Stomach (tissue), 9 donors: Measurements from ENCODE around the gene KANSL1. TPM values are rescaled to one million over a fixed set of nuclear protein-coding genes. Genes with fewer than 3 reads are reported as not detected.
"Not testable (repeated sequence)": the region's sequence is repeated elsewhere in the genome, so short reads cannot be mapped to it uniquely, and the experiment has no call there.

Experiments used
- DNase-seq, 2 donors: peaks; one replicate each; pipeline versions ENCODE4 v3.0.0 to v3.0.0-alpha.2; 2013 to 2019
- H3K27ac ChIP-seq, 5 donors: fragments of 200-600 bp in 4 of 5; sonication (generic) in 4 of 5; one replicate each; pipeline ENCODE4 v1.5.1; 2013 to 2019; ENCODE audit warnings: mild to moderate bottlenecking in 1 of 5, moderate library complexity in 1 of 5
- H3K27me3 ChIP-seq, 3 donors: fragments of 200-600 bp; sonication (generic); one replicate each; pipeline ENCODE4 v1.5.1; 2017 to 2019; ENCODE audit warnings: mixed run types in 1 of 3
- H3K36me3 ChIP-seq, 4 donors: fragments of 200-600 bp; sonication (generic); 1 replicate in 3 of 4; 2 replicates in 1 of 4; pipeline ENCODE4 v1.5.1; 2016 to 2019
- H3K4me1 ChIP-seq, 4 donors: fragments of 200-600 bp; sonication (generic); one replicate each; pipeline ENCODE4 v1.5.1; 2016 to 2019
- H3K4me3 ChIP-seq, 4 donors: fragments of 200-600 bp; sonication (generic) in 3 of 4; one replicate each; pipeline ENCODE4 v1.5.1; 2016 to 2019; ENCODE audit warnings: mild to moderate bottlenecking in 1 of 4
- H3K9me3 ChIP-seq, 4 donors: fragments of 200-600 bp; sonication (generic); one replicate each; pipeline ENCODE4 v1.5.1; 2016 to 2019
- EP300 ChIP-seq: sonication (generic); formaldehyde crosslinking; IDR thresholded peaks from one replicate; pipeline ENCODE4 v1.6.1; 2017; ENCODE audit warnings: antibody characterized with exemption
- POLR2A ChIP-seq, 4 donors: fragments of 450-650 bp; IDR thresholded peaks; one replicate each; pipeline ENCODE4 v1.6.1; 2016; ENCODE audit warnings: antibody characterized with exemption in 4 of 4, control low read depth in 2 of 4, mild to moderate bottlenecking in 1 of 4, moderate library complexity in 1 of 4
- POLR2AphosphoS5 ChIP-seq, 3 donors: sonication (generic); formaldehyde crosslinking; IDR thresholded peaks; one replicate each; pipeline ENCODE4 v1.6.1; 2016; ENCODE audit warnings: antibody characterized with exemption in 3 of 3
- WGBS, 5 donors: extraction: QIAGEN DNeasy Blood & Tissue Kit in 3 of 5; methylation state at CpG; one replicate each; pipeline versions ENCODE4 v1.1.5 to v1.1.7; 2013 to 2018; 5-methylcytosine and 5-hydroxymethylcytosine counted together
- intact Hi-C: fragments of 100-400 bp; cut with DNase I; formaldehyde crosslinking; loops from one replicate; pipeline ENCODE4 v1.15.1; 2023; ENCODE audit warnings: low total_unique reads
- polyA plus RNA-seq, 3 donors: library from polyadenylated mRNA; stranded (reverse); fragments of 200-250 nt; gene quantifications; one replicate each; pipeline ENCODE4 v1.2.3, GENCODE V29; 2013
- total RNA-seq, 5 donors: library from RNA; depleted of rRNA; stranded (reverse); fragments of >200 nt; gene quantifications; one replicate each; pipeline versions ENCODE4 v1.1.0 to v1.2.3, GENCODE V29; 2014 to 2016
- TF ChIP-seq, protein P1 (sequence below), 7 experiments: fragments of 450-650 bp in 4 of 7; fragments of 200-600 bp in 3 of 7; sonication (generic) in 3 of 7; IDR thresholded peaks; one replicate each; pipeline ENCODE4 v1.5.1; 2016 to 2019; ENCODE audit warnings: antibody characterized with exemption in 7 of 7, control low read depth in 2 of 7, mild to moderate bottlenecking in 1 of 7
- donor health status: healthy with polysubstance abuse.
- donor health status: Bipolar disorder and iron deficiency.
- donor health status: healthy.

Gene KANSL1
- total and polyA plus RNA-seq, 8 donors = 9.2 to 288 (median 127) TPM

DNA sequence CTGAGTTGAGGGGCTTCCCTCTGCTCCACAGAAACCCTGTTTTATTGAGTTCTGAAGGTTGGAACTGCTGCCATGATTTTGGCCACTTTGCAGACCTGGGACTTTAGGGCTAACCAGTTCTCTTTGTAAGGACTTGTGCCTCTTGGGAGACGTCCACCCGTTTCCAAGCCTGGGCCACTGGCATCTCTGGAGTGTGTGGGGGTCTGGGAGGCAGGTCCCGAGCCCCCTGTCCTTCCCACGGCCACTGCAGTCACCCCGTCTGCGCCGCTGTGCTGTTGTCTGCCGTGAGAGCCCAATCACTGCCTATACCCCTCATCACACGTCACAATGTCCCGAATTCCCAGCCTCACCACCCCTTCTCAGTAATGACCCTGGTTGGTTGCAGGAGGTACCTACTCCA lies 168.2 kb downstream of the KANSL1 start:
- H3K4me1 ChIP-seq = peaks cover 0 to 18% (median 6%) of the 10 kb centered on the region in 4 donors
- no peaks in the 10 kb centered on the region for H3K9me3 ChIP-seq
- H3K4me3 ChIP-seq = no peak overlapping the region
- TF ChIP-seq EP300 = no peak
- TF ChIP-seq, protein P1, sequence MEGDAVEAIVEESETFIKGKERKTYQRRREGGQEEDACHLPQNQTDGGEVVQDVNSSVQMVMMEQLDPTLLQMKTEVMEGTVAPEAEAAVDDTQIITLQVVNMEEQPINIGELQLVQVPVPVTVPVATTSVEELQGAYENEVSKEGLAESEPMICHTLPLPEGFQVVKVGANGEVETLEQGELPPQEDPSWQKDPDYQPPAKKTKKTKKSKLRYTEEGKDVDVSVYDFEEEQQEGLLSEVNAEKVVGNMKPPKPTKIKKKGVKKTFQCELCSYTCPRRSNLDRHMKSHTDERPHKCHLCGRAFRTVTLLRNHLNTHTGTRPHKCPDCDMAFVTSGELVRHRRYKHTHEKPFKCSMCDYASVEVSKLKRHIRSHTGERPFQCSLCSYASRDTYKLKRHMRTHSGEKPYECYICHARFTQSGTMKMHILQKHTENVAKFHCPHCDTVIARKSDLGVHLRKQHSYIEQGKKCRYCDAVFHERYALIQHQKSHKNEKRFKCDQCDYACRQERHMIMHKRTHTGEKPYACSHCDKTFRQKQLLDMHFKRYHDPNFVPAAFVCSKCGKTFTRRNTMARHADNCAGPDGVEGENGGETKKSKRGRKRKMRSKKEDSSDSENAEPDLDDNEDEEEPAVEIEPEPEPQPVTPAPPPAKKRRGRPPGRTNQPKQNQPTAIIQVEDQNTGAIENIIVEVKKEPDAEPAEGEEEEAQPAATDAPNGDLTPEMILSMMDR (IDR thresholded peaks at IDR 0.05) = no peak
- TF ChIP-seq POLR2A (IDR thresholded peaks at IDR 0.05) = no peak
- no peak for TF ChIP-seq POLR2AphosphoS5 (IDR thresholded peaks at IDR 0.05)
- DNase-seq = no peak
- intact Hi-C loops = no loop called here
- no peak overlapping the region for H3K27ac ChIP-seq
- H3K27me3 ChIP-seq = no peaks in the 10 kb centered on the region
- 84 to 97% (median 89%) methylated on average over 5 to 10 of the region's 10 CpGs for WGBS, 5 donors
- H3K36me3 ChIP-seq = peaks cover 3 to 77% (median 59%) of the 10 kb centered on the region in 4 donors

DNA sequence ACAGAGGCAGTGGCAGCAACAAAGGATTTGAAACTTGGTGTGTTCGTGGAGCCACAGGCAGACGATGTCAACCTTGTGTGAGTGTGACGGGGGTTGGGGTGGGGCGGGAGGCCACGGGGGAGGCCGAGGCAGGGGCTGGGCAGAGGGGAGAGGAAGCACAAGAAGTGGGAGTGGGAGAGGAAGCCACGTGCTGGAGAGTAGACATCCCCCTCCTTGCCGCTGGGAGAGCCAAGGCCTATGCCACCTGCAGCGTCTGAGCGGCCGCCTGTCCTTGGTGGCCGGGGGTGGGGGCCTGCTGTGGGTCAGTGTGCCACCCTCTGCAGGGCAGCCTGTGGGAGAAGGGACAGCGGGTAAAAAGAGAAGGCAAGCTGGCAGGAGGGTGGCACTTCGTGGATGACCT lies 168.6 kb downstream of the KANSL1 start:
- no peak for TF ChIP-seq POLR2AphosphoS5 (IDR thresholded peaks at IDR 0.05)
- TF ChIP-seq, protein P1 (IDR thresholded peaks at IDR 0.05) = no peak
- no peak for TF ChIP-seq POLR2A (IDR thresholded peaks at IDR 0.05)
- TF ChIP-seq EP300 = no peak
- Histone ChIP-seq H3K27ac (no peak overlapping the region), H3K4me1 (peaks cover 0 to 18% (median 6%) of the 10 kb centered on the region in 4 donors), H3K4me3 (no peak overlapping the region), H3K27me3 (no peaks in the 10 kb centered on the region), H3K9me3 (no peaks in the 10 kb centered on the region), H3K36me3 (peaks cover 3 to 72% (median 57%) of the 10 kb centered on the region in 4 donors)
- intact Hi-C loops = no loop called here
- WGBS, 5 donors = 83 to 87% (median 86%) methylated on average over 9 to 14 of the region's 14 CpGs
- no peak for DNase-seq

DNA sequence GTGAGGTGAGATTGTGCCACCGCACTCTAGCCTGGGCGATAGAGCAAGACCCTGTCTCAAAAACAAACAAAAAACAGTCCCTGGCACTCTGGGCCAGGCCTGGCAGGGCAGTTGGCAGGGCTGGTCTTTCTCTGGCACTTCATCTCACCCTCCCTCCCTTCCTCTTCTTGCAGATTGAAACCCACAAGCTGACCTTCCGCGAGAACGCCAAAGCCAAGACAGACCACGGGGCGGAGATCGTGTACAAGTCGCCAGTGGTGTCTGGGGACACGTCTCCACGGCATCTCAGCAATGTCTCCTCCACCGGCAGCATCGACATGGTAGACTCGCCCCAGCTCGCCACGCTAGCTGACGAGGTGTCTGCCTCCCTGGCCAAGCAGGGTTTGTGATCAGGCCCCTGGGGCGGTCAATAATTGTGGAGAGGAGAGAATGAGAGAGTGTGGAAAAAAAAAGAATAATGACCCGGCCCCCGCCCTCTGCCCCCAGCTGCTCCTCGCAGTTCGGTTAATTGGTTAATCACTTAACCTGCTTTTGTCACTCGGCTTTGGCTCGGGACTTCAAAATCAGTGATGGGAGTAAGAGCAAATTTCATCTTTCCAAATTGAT lies 169.3 kb downstream of the KANSL1 start:
- Histone ChIP-seq H3K4me3 (no peak overlapping the region), H3K36me3 (peaks cover 3 to 65% (median 52%) of the 10 kb centered on the region in 4 donors), H3K9me3 (no peaks in the 10 kb centered on the region), H3K27me3 (no peaks in the 10 kb centered on the region), H3K27ac (no peak overlapping the region), H3K4me1 (peaks cover 0 to 18% (median 6%) of the 10 kb centered on the region in 4 donors)
- WGBS, 5 donors = 89 to 95% (median 90%) methylated on average over 24 of the region's 24 CpGs
- DNase-seq = no peak
- intact Hi-C loops = no loop called here
- no peak for TF ChIP-seq POLR2A (IDR thresholded peaks at IDR 0.05)
- TF ChIP-seq POLR2AphosphoS5 (IDR thresholded peaks at IDR 0.05) = no peak
- TF ChIP-seq EP300 = no peak
- TF ChIP-seq, protein P1 (IDR thresholded peaks at IDR 0.05) = no peak

DNA sequence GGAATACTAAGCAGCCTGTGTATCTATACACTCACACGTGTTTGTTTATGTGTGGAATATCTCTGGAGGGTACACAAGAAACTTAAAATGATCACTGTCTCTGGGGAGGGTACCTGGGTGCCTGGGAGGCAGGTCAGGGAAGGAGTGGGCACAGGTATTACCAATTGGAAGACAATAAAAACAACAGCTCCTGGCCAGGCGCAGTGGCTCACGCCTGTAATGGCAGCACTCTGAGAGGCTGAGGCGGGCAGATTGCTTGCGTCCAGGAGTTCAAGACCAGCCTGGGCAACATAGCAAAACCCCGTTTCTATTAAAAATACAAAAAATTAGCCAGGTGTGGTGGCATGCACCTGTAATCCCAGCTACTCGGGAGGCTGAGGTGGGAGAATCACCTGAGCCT lies 169.9 kb downstream of the KANSL1 start:
- H3K4me3 ChIP-seq, intact Hi-C loops, H3K27ac ChIP-seq, DNase-seq, H3K27me3 ChIP-seq, H3K9me3 ChIP-seq: not testable (repeated sequence)
- WGBS, 5 donors = 82 to 93% (median 90%) methylated on average over 7 of the region's 7 CpGs
- Histone ChIP-seq H3K36me3 (peaks cover 3 to 60% (median 47%) of the 10 kb centered on the region in 4 donors), H3K4me1 (peaks cover 0 to 13% (median 6%) of the 10 kb centered on the region in 4 donors)

DNA sequence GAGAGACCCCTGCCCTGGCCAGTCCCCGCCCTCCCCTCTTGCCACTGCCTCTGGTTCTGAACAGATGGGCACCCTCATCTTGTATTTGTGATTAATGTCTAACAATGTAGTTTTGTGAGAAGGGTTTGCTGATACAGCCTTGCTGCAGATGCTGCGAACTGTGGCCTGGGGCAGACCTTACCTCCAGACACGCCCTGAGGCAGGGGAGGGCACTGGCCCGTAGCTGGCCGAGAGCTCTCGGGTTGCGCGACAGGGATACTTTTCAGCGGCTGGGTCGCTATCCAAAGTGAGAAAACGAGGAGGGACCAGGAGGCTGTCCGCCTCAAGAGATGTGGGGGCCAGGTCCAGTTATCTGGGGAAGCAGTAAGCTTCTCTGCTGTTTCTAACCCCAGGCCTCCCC lies 172.2 kb downstream of the KANSL1 start:
- no peak for DNase-seq
- H3K9me3 ChIP-seq = no peaks in the 10 kb centered on the region
- intact Hi-C loops = no loop called here
- H3K4me1 ChIP-seq = no peaks in the 10 kb centered on the region
- H3K27me3 ChIP-seq = no peaks in the 10 kb centered on the region
- H3K4me3 ChIP-seq = no peak overlapping the region
- WGBS, 5 donors = 89 to 95% (median 90%) methylated on average over 6 to 12 of the region's 12 CpGs
- H3K27ac ChIP-seq = no peak overlapping the region
- TF ChIP-seq POLR2A (IDR thresholded peaks at IDR 0.05) (no peak), EP300 (no peak), POLR2AphosphoS5 (IDR thresholded peaks at IDR 0.05) (no peak)
- TF ChIP-seq, protein P1 (IDR thresholded peaks at IDR 0.05) = no peak
- H3K36me3 ChIP-seq = peaks cover 0 to 36% (median 25%) of the 10 kb centered on the region in 4 donors
